ENCODE results near the gene ATP5F1D. TPM values are rescaled to one million over a fixed set of nuclear protein-coding genes. Genes with fewer than 3 reads are reported as not detected.

ATP5F1D gene
- total and polyA plus RNA-seq, 12 donors: 15.6 to 1,534 (median 229) TPM

DNA sequence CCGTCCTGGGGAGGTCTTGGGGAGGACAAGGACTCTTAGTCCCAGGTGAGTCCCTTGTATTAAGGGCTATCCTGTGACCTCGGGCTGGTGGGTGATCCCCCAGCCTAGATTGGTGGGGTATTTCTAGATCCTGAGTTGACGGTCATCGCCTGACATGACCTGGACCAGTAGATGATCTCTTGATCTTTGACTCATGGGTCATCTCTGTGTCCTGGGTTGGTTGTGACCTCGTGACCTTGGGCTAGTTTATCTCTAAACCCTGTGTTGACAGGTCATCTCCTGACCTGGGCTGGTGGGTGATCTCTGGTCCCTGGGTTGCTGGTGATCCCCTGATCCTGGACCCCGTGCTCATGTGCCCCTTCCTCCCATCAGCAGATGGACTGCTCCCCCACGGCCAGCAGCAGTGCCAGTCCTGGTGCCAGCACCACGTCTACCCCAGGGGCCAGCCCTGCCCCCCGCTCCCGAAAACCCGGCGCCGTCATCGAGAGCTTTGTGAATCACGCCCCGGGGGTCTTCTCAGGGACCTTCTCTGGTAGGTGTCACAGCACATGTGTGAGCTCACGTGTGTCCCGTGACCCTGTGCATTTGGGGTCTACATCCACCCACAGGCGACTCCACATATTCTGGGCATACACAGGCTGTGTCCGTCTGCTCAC, 13.1 kb downstream of the ATP5F1D start:
- intact Hi-C loops (cut with DNase I): no loop called here
- Histone ChIP-seq H3K9me3 (replicated peaks in 1 of 3) (no peaks in the 10 kb centered on the region), H3K4me3 (peak overlapping the region in 1 of 4 donors; percentile 92), H3K27me3 (no peaks in the 10 kb centered on the region), H3K4me1 (replicated peaks in 1 of 2) (peaks cover 55% of the 10 kb centered on the region in 2 donors), H3K36me3 (replicated peaks in 1 of 2) (peaks cover 0 to 60% of the 10 kb centered on the region in 2 donors), H3K27ac (peak overlapping the region; percentile 97 to 100 (median 99))
- peak in 3 of 7 donors; percentile 50 to 67 (median 56) for DNase-seq
- TF ChIP-seq CTCF (IDR thresholded peaks at IDR 0.05) (no peak), POLR2A (IDR thresholded peaks at IDR 0.05) (peak in 1 of 2 donors; percentile 8)
- 33 to 72% (median 61%) methylated on average over 4 to 20 of the region's 20 CpGs for WGBS, 4 donors

GRCh38 chr19:1255186-1256161, 13.9 kb downstream of the ATP5F1D start:
- no peak for TF ChIP-seq POLR2A (IDR thresholded peaks at IDR 0.05)
- TF ChIP-seq CTCF (IDR thresholded peaks at IDR 0.05): no peak
- H3K4me3 ChIP-seq: no peak overlapping the region
- no peaks in the 10 kb centered on the region for H3K9me3 ChIP-seq (replicated peaks in 1 of 3)
- intact Hi-C loops (cut with DNase I): no loop called here
- H3K27ac ChIP-seq: peak overlapping the region in 4 of 5 donors; percentile 97 to 100 (median 98)
- H3K36me3 ChIP-seq (replicated peaks in 1 of 2): peaks cover 0 to 60% of the 10 kb centered on the region in 2 donors
- H3K4me1 ChIP-seq (replicated peaks in 1 of 2): peaks cover 59 to 63% of the 10 kb centered on the region in 2 donors
- H3K27me3 ChIP-seq: no peaks in the 10 kb centered on the region
- DNase-seq: peak in 4 of 7 donors; percentile 39 to 66 (median 52)
- 80 to 91% (median 83%) methylated on average over 26 to 52 of the region's 52 CpGs for WGBS, 4 donors

GRCh38 chr19:1256646-1257474, 15.3 kb downstream of the ATP5F1D start:
- Histone ChIP-seq H3K27ac (peak overlapping the region in 3 of 5 donors; percentile 46 to 99 (median 98)), H3K4me1 (replicated peaks in 1 of 2) (peaks cover 62 to 71% of the 10 kb centered on the region in 2 donors), H3K27me3 (no peaks in the 10 kb centered on the region), H3K36me3 (replicated peaks in 1 of 2) (peaks cover 0 to 50% of the 10 kb centered on the region in 2 donors), H3K9me3 (replicated peaks in 1 of 3) (no peaks in the 10 kb centered on the region), H3K4me3 (no peak overlapping the region)
- WGBS, 4 donors: 82 to 89% (median 84%) methylated on average over 16 to 46 of the region's 46 CpGs
- intact Hi-C loops (cut with DNase I): no loop called here
- peak in 1 of 7 donors; percentile 49 for DNase-seq
- TF ChIP-seq POLR2A (IDR thresholded peaks at IDR 0.05): no peak
- TF ChIP-seq CTCF (IDR thresholded peaks at IDR 0.05): no peak

Measured in adrenal gland (tissue), 12 donors.